OCI-LY3 (cell line): ENCODE results near the gene IGIP.

Experiments
- H2AFZ ChIP-seq: fragments of 200-600, 300-600 bp; shearing (Covaris generic); 2 replicates; pipeline ENCODE4 v1.6.0; 2014; ENCODE audit warnings: antibody characterized with exemption, low read depth, low read length
- H3K27ac ChIP-seq: fragments of 200-600, 300-600 bp; sonication (generic); 2 replicates; pipeline ENCODE4 v1.5.1; 2014; ENCODE audit warnings: mild to moderate bottlenecking, low read length, moderate library complexity, mixed read lengths
- H3K27me3 ChIP-seq: fragments of 200-600, 300-600 bp; sonication (generic); 2 replicates; pipeline ENCODE4 v1.6.1; 2014; ENCODE audit warnings: low read depth, low read length, mixed read lengths
- H3K36me3 ChIP-seq: fragments of 200-600, 300-600 bp; sonication (generic); replicated peaks from 2 replicates; pipeline ENCODE3; 2014; ENCODE audit warnings: low read depth, low read length, mixed read lengths
- H3K4me1 ChIP-seq: fragments of 300-600, 200-600 bp; sonication (generic); 2 replicates; pipeline ENCODE4 v1.6.1; 2014; ENCODE audit warnings: low read length, mixed read lengths
- H3K4me2 ChIP-seq: fragments of 200-600, 300-600 bp; sonication (generic); 2 replicates; pipeline ENCODE4 v1.6.1; 2014; ENCODE audit warnings: low read length, mixed read lengths
- H3K4me3 ChIP-seq: fragments of 300-600, 200-600 bp; sonication (generic); 2 replicates; pipeline ENCODE4 v1.5.1; 2014; ENCODE audit warnings: antibody characterized with exemption, mild to moderate bottlenecking, low read length, moderate library complexity
- H3K79me2 ChIP-seq: fragments of 300-600, 200-600 bp; shearing (Covaris generic); 2 replicates; pipeline ENCODE4 v1.6.1; 2014; ENCODE audit warnings: mild to moderate bottlenecking, low read length, mixed read lengths
- H3K9ac ChIP-seq: fragments of 300-600, 200-600 bp; shearing (Covaris generic); 2 replicates; pipeline ENCODE4 v1.6.0; 2014; ENCODE audit warnings: mild to moderate bottlenecking, low read length, moderate library complexity
- H3K9me3 ChIP-seq: fragments of 200-600, 300-600 bp; shearing (Covaris generic); 2 replicates; pipeline ENCODE4 v1.6.1; 2014; ENCODE audit warnings: low read length, mixed read lengths; ENCODE audit not compliant: insufficient read depth
- H4K20me1 ChIP-seq: fragments of 200-600, 300-600 bp; sonication (generic); 2 replicates; pipeline ENCODE4 v1.6.1; 2016; ENCODE audit warnings: low read length, mixed read lengths; ENCODE audit not compliant: insufficient read depth
- CTCF ChIP-seq: fragments of 200-600, 300-600 bp; sonication (generic); IDR thresholded peaks from 2 replicates; pipeline ENCODE4 v1.5.1; 2014; ENCODE audit warnings: antibody characterized with exemption, low read length, low read depth
- EZH2phosphoT487 ChIP-seq: fragments of 200-600 bp; shearing (Covaris generic); IDR thresholded peaks from 2 replicates; pipeline ENCODE4 v1.6.1; 2018; ENCODE audit warnings: antibody characterized with exemption, mixed run types, low read depth

Gene IGIP

GRCh38 chr5:140104100-140104499 lies 21.6 kb upstream of the IGIP start:
- H3K4me2 ChIP-seq = no peak overlapping the region
- H3K9me3 ChIP-seq = no peaks in the 10 kb centered on the region
- no peak overlapping the region for H2AFZ ChIP-seq
- H4K20me1 ChIP-seq = no peaks in the 10 kb centered on the region
- no peak overlapping the region for H3K9ac ChIP-seq
- no peaks in the 10 kb centered on the region for H3K27me3 ChIP-seq
- H3K4me1 ChIP-seq = peaks cover 10% of the 10 kb centered on the region
- no peak overlapping the region for H3K4me3 ChIP-seq
- no peak for TF ChIP-seq EZH2phosphoT487
- TF ChIP-seq CTCF = no peak
- H3K36me3 ChIP-seq = no peaks in the 10 kb centered on the region
- H3K79me2 ChIP-seq = peaks cover 10% of the 10 kb centered on the region
- H3K27ac ChIP-seq = no peak overlapping the region

DNA sequence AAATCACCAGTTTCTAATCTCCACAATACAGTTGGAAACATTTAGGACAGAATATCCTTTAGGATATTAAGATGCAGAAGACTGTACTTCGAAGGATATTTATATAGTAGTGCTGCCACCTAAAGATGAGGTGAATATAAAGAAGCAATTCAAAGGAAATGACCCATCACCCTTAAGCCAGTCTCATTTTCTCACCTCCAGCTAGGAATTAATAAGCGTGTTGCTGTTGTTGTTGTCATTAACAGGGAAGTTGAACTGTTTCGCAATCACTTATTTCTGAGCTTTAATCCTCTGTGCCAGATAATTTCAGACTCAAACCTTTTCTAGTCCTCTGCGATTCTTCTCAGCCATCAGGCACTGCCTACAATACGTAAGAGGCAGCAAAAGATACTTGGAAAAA lies 19.6 kb upstream of the IGIP start:
- Histone ChIP-seq H3K4me3 (no peak overlapping the region), H2AFZ (no peak overlapping the region), H3K4me2 (no peak overlapping the region), H3K4me1 (peaks cover 16% of the 10 kb centered on the region), H3K79me2 (peaks cover 28% of the 10 kb centered on the region), H3K27ac (no peak overlapping the region), H3K36me3 (no peaks in the 10 kb centered on the region), H3K9ac (no peak overlapping the region), H3K9me3 (no peaks in the 10 kb centered on the region), H4K20me1 (no peaks in the 10 kb centered on the region), H3K27me3 (no peaks in the 10 kb centered on the region)
- TF ChIP-seq CTCF (peak; percentile 18), EZH2phosphoT487 (no peak)

DNA sequence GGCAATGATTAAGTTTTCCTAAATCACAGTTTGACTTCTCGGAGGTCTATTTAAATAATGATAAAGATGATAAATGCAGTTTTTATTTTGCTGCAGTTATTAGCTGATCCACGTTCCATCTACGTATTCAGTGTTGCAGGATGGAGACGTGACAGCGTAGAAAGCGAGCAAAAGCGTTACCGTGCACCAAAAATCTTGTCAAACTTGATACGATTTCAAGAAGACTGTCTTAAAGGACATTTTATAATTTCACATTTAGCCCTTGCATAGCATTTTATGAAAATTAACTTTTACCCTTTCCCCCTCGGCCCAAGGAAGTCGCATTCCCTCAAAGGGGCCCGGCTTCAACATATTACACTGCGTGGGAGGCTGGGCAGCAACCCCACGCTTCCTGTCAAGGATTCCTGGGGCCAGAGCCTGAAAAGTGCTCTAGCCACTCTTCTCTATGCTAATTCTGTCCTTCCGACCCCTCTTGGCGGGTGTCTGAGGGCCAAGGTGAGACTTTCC lies 18.9 kb upstream of the IGIP start:
- Histone ChIP-seq H2AFZ (no peak overlapping the region; the same call in 1 of the 2 replicates), H3K4me3 (peak overlapping the region; percentile 98), H3K36me3 (no peaks in the 10 kb centered on the region), H4K20me1 (0 out of 2 replicates have a peak, but pooled peaks cover 5% of the 10 kb centered on the region), H3K79me2 (peaks cover 34% of the 10 kb centered on the region), H3K27ac (peak overlapping the region; percentile 65), H3K27me3 (no peaks in the 10 kb centered on the region), H3K4me2 (peak overlapping the region; percentile 77), H3K9ac (peak overlapping the region; percentile 66), H3K4me1 (peaks cover 21% of the 10 kb centered on the region), H3K9me3 (no peaks in the 10 kb centered on the region)
- TF ChIP-seq CTCF (no peak), EZH2phosphoT487 (no peak)

GRCh38 chr5:140107312-140108092 lies 18.2 kb upstream of the IGIP start:
- Histone ChIP-seq H3K36me3 (no peaks in the 10 kb centered on the region), H2AFZ (peak overlapping the region; percentile 52; the same call in 1 of the 2 replicates), H3K79me2 (peaks cover 40% of the 10 kb centered on the region), H3K9me3 (no peaks in the 10 kb centered on the region), H3K4me3 (peak overlapping the region; percentile 98), H3K27me3 (no peaks in the 10 kb centered on the region; the same call in 1 of the 2 replicates), H3K4me1 (peaks cover 28% of the 10 kb centered on the region), H4K20me1 (peaks cover 11% of the 10 kb centered on the region; the same call in 1 of the 2 replicates), H3K27ac (peak overlapping the region; percentile 65), H3K9ac (peak overlapping the region; percentile 66), H3K4me2 (peak overlapping the region; percentile 77)
- peak; percentile 6; the same call in 1 of the 2 replicates for TF ChIP-seq CTCF
- no peak for TF ChIP-seq EZH2phosphoT487
